Raji (cell line): ENCODE measurements around the gene REV1.

ENCODE experiments used
- POLR2A ChIP-seq: IDR thresholded peaks from 2 replicates; pipeline ENCODE4 v1.6.1; 2011; ENCODE audit warnings: low read depth, low read length, control low read depth; ENCODE audit not compliant: insufficient read depth

Gene REV1

GRCh38 chr2:99433340-99433739, 56.5 kb downstream of the REV1 start:
- no peak for TF ChIP-seq POLR2A

GRCh38 chr2:99431587-99432275, 58.1 kb downstream of the REV1 start:
- TF ChIP-seq POLR2A, result no peak

GRCh38 chr2:99430614-99431291, 59.1 kb downstream of the REV1 start:
- no peak for TF ChIP-seq POLR2A

GRCh38 chr2:99425022-99425421, 64.8 kb downstream of the REV1 start:
- TF ChIP-seq POLR2A, result no peak

GRCh38 chr2:99424371-99424770, 65.4 kb downstream of the REV1 start:
- TF ChIP-seq POLR2A, result no peak

GRCh38 chr2:99422599-99422998, 67.2 kb downstream of the REV1 start:
- no peak for TF ChIP-seq POLR2A

- no peak for TF ChIP-seq POLR2A
Measured at GRCh38 chr2:99421469-99421868, 68.3 kb downstream of the REV1 start.

GRCh38 chr2:99420751-99421299, 69.0 kb downstream of the REV1 start:
- no peak for TF ChIP-seq POLR2A

- no peak for TF ChIP-seq POLR2A
Measured at GRCh38 chr2:99420031-99420430, 69.8 kb downstream of the REV1 start.

- TF ChIP-seq POLR2A, result no peak
Measured at GRCh38 chr2:99417396-99417795, 72.4 kb downstream of the REV1 start.

GRCh38 chr2:99414566-99414965, 75.3 kb downstream of the REV1 start:
- TF ChIP-seq POLR2A, result no peak

GRCh38 chr2:99410276-99410675, 79.5 kb downstream of the REV1 start:
- no peak for TF ChIP-seq POLR2A

GRCh38 chr2:99406137-99406536, 83.7 kb downstream of the REV1 start:
- TF ChIP-seq POLR2A, result no peak

GRCh38 chr2:99404797-99405669, 84.8 kb downstream of the REV1 start:
- TF ChIP-seq POLR2A, result no peak

GRCh38 chr2:99404039-99404796, 85.6 kb downstream of the REV1 start:
- no peak for TF ChIP-seq POLR2A
